KOPT-K1 (cell line): ENCODE data around the gene HIBADH.
"Not testable (repeated sequence)": the region's sequence is repeated elsewhere in the genome, so short reads cannot be mapped to it uniquely, and the experiment has no call there.

Experiments
- H3K27ac ChIP-seq: fragments of 200-600 bp; sonication (generic); 2 replicates; pipeline ENCODE4 v1.5.1; 2016; ENCODE audit warnings: antibody characterized with exemption, mild to moderate bottlenecking, low read depth, low read length; ENCODE audit not compliant: poor library complexity, severe bottlenecking
- H3K36me3 ChIP-seq: fragments of 200-600 bp; sonication (generic); 2 replicates; pipeline ENCODE4 v1.5.1; 2017; ENCODE audit warnings: antibody characterized with exemption, mild to moderate bottlenecking, low read length, moderate library complexity; ENCODE audit not compliant: insufficient read depth
- H3K9me3 ChIP-seq: fragments of 200-600 bp; sonication (generic); 2 replicates; pipeline ENCODE4 v1.5.1; 2017; ENCODE audit warnings: antibody characterized with exemption, low read length, mild to moderate bottlenecking; ENCODE audit not compliant: insufficient read depth, poor library complexity, severe bottlenecking

Gene HIBADH

GRCh38 chr7:27514861-27515260 is 147.8 kb downstream of the HIBADH start:
- H3K27ac ChIP-seq: no peak overlapping the region
- H3K36me3 ChIP-seq: no peaks in the 10 kb centered on the region
- H3K9me3 ChIP-seq: no peaks in the 10 kb centered on the region

- Histone ChIP-seq H3K36me3 (no peaks in the 10 kb centered on the region), H3K27ac (no peak overlapping the region), H3K9me3 (no peaks in the 10 kb centered on the region)
Observed at GRCh38 chr7:27513885-27514284, 148.8 kb downstream of the HIBADH start.

- not testable (repeated sequence) for H3K9me3 ChIP-seq, H3K27ac ChIP-seq, H3K36me3 ChIP-seq
Observed at GRCh38 chr7:27511370-27511769, 151.3 kb downstream of the HIBADH start.

- Histone ChIP-seq H3K27ac (no peak overlapping the region), H3K9me3 (no peaks in the 10 kb centered on the region), H3K36me3 (no peaks in the 10 kb centered on the region)
Observed at GRCh38 chr7:27510541-27510940, 152.1 kb downstream of the HIBADH start.

GRCh38 chr7:27501879-27502278 is 160.8 kb downstream of the HIBADH start:
- H3K27ac ChIP-seq, H3K36me3 ChIP-seq, H3K9me3 ChIP-seq: not testable (repeated sequence)

- H3K9me3 ChIP-seq: no peaks in the 10 kb centered on the region
- H3K27ac ChIP-seq: no peak overlapping the region
- H3K36me3 ChIP-seq: no peaks in the 10 kb centered on the region
Observed at GRCh38 chr7:27501001-27501400, 161.7 kb downstream of the HIBADH start.

GRCh38 chr7:27492224-27492623 is 170.5 kb downstream of the HIBADH start:
- H3K36me3 ChIP-seq: no peaks in the 10 kb centered on the region
- no peak overlapping the region for H3K27ac ChIP-seq
- peaks cover 13% of the 10 kb centered on the region for H3K9me3 ChIP-seq

- peaks cover 13% of the 10 kb centered on the region for H3K9me3 ChIP-seq
- no peak overlapping the region for H3K27ac ChIP-seq
- H3K36me3 ChIP-seq: no peaks in the 10 kb centered on the region
Observed at GRCh38 chr7:27491534-27491933, 171.1 kb downstream of the HIBADH start.

- peaks cover 13% of the 10 kb centered on the region for H3K9me3 ChIP-seq
- no peak overlapping the region for H3K27ac ChIP-seq
- no peaks in the 10 kb centered on the region for H3K36me3 ChIP-seq
Observed at GRCh38 chr7:27487509-27487908, 175.2 kb downstream of the HIBADH start.

- Histone ChIP-seq H3K27ac (no peak overlapping the region), H3K36me3 (no peaks in the 10 kb centered on the region), H3K9me3 (no peaks in the 10 kb centered on the region)
Observed at GRCh38 chr7:27484451-27484850, 178.2 kb downstream of the HIBADH start.

- H3K36me3 ChIP-seq: no peaks in the 10 kb centered on the region
- no peaks in the 10 kb centered on the region for H3K9me3 ChIP-seq
- no peak overlapping the region for H3K27ac ChIP-seq
Observed at GRCh38 chr7:27482219-27482618, 180.5 kb downstream of the HIBADH start.

GRCh38 chr7:27478556-27478955 is 184.1 kb downstream of the HIBADH start:
- no peaks in the 10 kb centered on the region for H3K9me3 ChIP-seq

GRCh38 chr7:27478084-27478483 is 184.6 kb downstream of the HIBADH start:
- Histone ChIP-seq H3K27ac (no peak overlapping the region), H3K36me3 (no peaks in the 10 kb centered on the region), H3K9me3 (no peaks in the 10 kb centered on the region)

More at GRCh38 chr7:27478556-27478955, 184.1 kb downstream of the HIBADH start:
- Histone ChIP-seq H3K27ac (no peak overlapping the region), H3K36me3 (no peaks in the 10 kb centered on the region)

- Histone ChIP-seq H3K27ac (no peak overlapping the region), H3K9me3 (no peaks in the 10 kb centered on the region), H3K36me3 (no peaks in the 10 kb centered on the region)
Observed at GRCh38 chr7:27476493-27476892, 186.2 kb downstream of the HIBADH start.
